ENCODE data around the gene AFTPH.

Gene AFTPH

DNA sequence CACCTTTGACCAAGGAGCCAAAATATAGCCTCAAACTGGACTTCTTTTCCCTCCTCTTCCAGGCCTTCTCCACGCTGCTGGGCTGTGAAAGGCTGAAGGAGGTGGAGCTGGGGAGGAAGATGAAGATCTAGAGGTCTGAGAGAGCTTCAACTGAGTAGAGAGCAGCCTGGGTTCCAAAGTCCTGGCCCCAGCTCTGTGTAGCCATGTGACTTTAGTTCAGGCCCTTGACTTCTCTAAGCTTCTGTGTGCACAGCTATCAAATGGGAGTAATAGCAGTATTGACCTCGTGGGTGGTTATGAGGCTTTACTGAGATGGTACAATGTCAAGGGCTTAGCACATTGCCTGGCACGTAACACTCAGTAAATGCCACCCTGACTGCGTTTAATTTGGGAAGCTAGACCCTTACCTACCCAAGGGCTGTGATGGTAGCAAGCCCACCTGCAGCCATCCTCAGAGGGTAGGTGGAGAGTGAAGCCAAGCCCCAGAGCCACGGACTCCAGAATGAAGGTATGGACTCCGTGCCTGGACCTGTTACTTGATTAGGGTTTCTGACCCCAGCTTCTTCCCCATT is 91.2 kb downstream of the AFTPH start:
- DNase-seq: no peak

- DNase-seq: peak; percentile 56
These were observed 91.9 kb downstream of the AFTPH start for GRCh38 chr2:64615844-64616536.

DNA sequence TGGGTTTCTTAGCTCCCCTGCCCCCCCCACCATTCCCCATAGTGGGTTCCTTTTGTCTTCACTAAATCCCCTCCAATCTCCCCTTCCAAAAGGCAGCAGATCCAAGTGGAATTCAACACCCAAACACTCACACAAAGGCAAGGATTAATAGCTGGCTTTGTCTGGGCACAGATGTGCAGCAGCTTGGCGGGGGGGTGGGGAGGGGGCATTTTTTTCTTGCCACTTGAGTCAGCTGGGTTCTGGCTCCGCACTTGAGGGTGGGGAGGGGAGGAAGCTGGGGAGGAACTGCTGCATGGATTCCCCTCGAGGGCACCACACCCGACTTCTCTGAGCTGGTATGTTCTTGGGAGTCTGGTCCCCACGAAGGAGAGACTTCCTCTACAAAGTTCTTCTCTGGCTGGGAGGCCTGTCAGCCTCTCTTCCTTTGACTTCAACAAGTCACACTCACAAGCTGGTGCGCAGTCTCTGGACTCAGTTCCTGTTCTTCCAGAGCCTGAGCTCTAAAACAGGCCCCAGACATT is 93.6 kb downstream of the AFTPH start:
- peak; percentile 97 for DNase-seq

- no peak for DNase-seq
These were observed 96.5 kb downstream of the AFTPH start for GRCh38 chr2:64620661-64621060.

GRCh38 chr2:64622443-64623241 is 98.5 kb downstream of the AFTPH start:
- DNase-seq: peak; percentile 36

GRCh38 chr2:64623242-64623850 is 99.2 kb downstream of the AFTPH start:
- peak; percentile 27 for DNase-seq

- DNase-seq: no peak
These were observed 100.0 kb downstream of the AFTPH start for GRCh38 chr2:64624108-64624610.

GRCh38 chr2:64624862-64625261 is 100.7 kb downstream of the AFTPH start:
- DNase-seq: no peak

DNA sequence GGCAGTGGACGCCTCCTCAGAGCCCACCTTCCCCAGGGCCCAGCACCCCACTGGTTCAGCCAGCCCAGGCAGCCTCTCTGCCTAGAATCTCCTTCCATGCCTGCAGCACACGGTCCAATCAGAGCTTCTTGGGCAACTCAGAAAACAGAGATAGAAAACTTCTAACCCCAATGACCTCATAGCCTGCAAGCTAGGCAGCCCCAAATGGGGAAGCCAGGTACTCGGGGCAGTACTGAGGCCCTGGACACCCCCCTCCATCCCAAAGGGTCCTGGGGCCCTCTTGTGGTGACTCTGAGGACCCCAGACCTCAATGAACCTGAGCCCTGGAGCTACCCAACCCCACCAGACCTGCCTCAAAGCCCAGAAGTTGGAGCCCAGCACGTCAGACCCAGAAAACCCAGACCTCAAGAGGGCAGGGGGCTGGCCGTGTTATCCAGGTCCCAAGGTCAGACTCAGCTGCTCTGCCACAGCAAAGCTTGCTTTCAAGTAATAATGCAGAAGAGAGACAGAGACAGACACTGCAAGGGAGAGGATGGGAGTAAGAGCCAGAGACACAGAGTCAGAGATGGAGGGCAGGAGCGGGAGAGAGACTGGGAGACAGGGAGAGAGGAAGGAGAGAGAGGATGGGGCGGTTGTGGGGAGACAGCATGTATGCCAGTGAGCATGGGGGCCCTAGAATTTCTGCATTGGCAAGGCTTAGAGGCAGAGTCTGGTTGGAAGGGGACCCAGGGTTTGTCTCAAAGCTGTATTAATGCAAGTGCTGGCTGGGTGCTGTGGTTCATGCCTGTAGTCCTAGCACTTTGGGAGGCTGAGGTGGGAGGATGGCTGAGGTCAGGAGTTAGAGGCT is 101.4 kb downstream of the AFTPH start:
- DNase-seq: peak; percentile 71

- DNase-seq: no peak
These were observed 102.2 kb downstream of the AFTPH start for GRCh38 chr2:64626146-64626809.

DNA sequence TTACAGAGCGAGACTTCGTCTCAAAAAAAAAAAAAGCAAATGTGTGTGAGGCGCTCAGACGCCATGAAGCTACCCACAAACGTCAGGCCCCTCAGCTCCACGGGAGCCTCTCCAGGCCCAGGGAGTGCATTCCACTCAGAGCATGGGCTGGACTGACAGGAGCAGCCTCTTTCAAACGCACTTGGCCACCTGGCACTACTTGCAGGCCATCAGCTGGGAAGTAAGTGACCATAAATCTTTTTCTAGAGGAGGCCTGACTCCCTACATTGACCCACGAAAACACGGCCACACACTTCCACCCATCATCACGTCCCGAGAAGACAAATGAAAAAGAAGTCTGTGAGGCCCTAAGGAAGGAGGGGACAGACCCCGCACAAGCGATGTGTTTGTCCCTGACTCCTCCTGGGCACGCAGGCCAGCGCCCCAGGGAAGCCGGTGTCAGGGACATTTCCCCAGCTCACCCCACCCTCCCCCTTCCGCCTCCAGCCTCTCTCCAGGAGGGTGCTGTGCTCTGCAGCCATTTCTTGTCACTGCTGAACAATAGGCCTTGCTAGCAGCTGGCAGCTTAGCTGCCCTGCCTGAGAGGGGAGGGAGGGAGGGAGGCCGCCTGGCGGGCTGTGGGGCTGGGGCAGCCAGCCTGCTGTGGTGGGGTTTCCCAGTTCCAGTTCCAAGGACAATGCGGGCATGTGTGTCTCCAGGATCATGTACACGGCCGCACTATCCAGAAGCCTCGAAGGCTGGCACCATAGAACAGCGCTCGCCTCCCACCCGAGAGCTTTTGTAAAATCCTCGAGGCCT is 103.0 kb downstream of the AFTPH start:
- peak; percentile 97 for DNase-seq

GRCh38 chr2:64627860-64628841 is 104.0 kb downstream of the AFTPH start:
- peak; percentile 35 for DNase-seq

DNA sequence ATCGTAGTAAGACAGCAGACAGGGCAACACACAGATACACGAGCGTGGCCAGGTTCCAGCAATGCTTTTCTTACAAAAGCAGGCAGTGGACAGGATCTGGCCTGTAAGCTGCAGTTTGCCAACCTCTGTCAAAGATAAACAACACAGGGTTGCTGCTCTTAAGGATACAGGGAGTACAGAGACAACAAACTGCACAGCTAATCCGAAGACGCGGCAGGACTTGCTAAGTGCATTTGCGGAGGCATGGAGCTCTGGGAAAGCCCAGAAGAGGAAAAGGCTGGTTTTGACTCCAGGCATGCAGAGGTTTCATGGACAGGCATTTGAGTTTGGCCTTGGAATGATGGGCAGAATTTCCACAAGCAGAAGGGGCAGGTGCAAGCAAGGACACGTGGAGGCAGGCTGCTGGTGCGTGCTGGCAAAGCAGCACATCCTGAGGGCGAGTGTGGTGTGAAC is 105.2 kb downstream of the AFTPH start:
- peak; percentile 34 for DNase-seq

DNA sequence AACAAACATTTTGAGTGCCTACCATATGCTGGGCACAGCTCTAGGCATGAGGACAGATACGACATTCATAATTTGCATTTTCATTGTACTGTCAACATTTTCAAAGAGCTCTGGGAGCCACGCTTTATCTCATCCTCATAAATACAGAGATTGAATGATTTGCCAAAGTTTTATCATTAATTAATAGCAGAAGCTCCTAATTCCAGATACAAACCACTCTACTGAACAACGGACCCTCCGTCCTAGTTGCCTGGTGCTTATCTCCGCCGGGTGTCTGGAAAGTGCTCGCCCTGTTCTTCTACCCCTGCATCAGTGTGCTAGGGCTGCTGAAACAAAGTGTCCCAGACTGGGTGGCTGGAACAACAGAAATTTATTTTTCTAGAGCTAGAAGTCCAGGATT is 105.7 kb downstream of the AFTPH start:
- no peak for DNase-seq

DNA sequence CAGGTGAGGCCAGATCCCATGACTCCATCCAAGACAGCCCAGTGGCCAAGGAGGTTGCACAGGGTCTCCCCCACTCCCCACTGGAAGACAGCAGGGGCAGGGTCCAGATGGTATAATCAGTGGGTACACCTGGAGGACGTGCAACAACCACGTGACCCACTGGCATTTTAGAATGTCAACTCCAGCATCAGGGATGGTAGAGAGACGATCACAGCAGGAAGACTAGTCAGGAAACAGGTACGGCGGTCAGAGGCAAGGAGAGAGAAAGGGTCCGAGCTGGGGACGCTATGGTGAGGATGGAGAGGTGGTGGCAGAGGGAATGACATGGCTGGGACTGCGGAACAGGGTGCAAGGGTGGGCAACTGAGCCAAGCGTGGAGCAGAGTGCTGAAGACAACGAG is 106.6 kb downstream of the AFTPH start:
- no peak for DNase-seq

GRCh38 chr2:64631771-64632170 is 107.6 kb downstream of the AFTPH start:
- no peak for DNase-seq

DNA sequence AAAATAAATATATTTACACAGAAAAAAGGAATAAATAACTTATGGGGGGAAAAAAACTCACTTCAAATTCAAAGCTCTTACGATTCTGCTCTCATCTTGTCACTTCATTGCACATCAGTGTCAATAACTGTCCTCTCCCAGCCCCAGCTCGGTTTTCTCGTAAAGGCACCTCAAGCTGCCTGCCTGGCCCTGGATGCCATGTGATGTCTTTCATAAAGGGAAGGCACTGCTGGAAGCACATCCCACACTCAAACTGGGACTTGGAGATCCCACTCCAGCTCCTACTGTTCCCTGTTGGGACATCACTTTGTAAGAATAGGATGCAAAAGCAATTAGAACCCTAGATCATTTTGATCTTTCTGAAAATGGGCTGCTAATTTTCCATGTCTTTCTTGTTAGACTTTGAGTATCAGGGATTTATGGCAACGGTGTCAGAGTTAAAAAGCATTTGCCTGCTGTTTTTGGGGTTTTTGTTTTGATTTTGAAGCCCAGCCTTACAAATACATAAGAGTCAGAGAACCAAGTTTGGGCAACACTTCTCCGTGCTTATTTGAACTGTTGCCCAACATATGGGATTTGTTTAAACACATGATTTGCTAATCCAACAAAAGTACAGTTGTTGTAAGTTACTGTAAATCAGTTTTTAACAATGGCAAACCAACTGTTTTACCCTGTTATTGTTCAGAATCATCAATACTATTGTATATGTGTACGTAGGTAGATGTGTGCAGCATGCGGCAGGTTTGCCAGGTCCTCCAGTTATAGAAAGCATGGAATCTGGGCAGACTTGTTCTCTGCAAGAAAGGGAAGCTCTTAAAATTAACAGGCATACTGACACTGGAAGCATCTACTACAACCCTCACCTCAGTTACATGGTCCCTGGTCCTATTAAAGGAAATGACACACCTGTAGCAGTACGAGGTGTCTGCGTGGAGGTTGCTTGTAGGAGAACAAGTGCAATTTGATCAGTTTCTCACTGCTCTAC is 109.0 kb downstream of the AFTPH start:
- DNase-seq: peak; percentile 46
